H7 (cell line): Measurements from ENCODE around the gene DHX40. TPM values are rescaled to one million over a fixed set of nuclear protein-coding genes. Genes with fewer than 3 reads are reported as not detected.

Experiments used
- DNase-seq: peaks from one replicate; pipeline ENCODE4 v3.0.0; 2012
- H3K27me3 ChIP-seq: 2 replicates; pipeline ENCODE4 v1.6.0; 2011; ENCODE audit warnings: mild to moderate bottlenecking, low read length; ENCODE audit not compliant: control insufficient read depth, insufficient read depth
- H3K36me3 ChIP-seq: replicated peaks from 2 replicates; pipeline ENCODE4 v1.5.1; 2011; ENCODE audit warnings: low read length; ENCODE audit not compliant: control insufficient read depth, insufficient read depth
- H3K4me3 ChIP-seq: 2 replicates; pipeline ENCODE4 v1.5.1; 2011; ENCODE audit warnings: low read depth, mild to moderate bottlenecking, control low read depth, low read length, moderate library complexity; ENCODE audit not compliant: insufficient read depth
- total RNA-seq: library from RNA; depleted of rRNA; stranded (reverse); fragments of >200 nt; shearing (Covaris generic); gene quantifications from 2 replicates; pipeline ENCODE4 v1.2.3, GENCODE V29; 2014

The DHX40 gene
- total RNA-seq, 1 experiment from 2014 or later: 32.5 TPM

DNA sequence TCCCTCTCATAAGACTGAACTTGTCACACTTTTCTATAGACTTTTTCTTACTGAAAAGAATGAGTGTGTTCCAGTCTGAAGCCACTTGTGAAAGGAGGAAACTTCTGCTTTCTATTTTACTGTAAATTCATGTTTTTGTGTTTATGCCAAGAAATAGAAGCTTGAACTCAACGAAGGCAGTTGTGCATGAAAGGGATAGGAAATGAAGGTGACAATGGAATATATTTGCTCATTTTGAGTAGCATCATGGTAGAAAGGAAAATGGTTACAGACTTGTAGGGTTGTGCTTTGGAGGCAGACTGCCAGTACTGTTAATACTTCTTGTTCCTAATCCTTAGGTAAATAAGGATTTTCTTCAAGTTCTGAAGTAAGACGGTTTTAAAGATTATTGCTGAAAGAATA, 62.4 kb downstream of the DHX40 start:
- H3K4me3 ChIP-seq: no peak overlapping the region
- no peaks in the 10 kb centered on the region for H3K27me3 ChIP-seq
- H3K36me3 ChIP-seq: no peaks in the 10 kb centered on the region
- no peak for DNase-seq

DNA sequence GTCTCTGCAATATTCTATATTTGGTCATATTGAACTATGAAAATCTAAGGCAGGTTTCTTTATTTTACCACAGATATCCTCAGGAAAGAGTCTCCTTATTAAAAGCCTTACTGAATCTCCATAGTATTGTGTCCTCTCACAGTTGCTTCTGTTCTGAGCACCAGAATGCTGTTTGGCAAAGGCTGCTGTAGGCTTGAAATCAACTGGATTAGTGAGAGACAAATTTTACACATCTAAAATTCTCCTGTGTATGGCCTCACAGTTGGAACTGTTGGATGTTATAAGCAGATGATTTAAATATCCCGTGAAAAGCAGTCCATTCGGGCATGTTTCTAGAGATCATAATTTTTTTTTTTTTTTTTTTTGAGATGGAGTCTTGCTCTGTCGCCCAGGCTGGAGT, 63.8 kb downstream of the DHX40 start:
- DNase-seq: no peak
- Histone ChIP-seq H3K27me3 (no peaks in the 10 kb centered on the region), H3K36me3 (no peaks in the 10 kb centered on the region)

DNA sequence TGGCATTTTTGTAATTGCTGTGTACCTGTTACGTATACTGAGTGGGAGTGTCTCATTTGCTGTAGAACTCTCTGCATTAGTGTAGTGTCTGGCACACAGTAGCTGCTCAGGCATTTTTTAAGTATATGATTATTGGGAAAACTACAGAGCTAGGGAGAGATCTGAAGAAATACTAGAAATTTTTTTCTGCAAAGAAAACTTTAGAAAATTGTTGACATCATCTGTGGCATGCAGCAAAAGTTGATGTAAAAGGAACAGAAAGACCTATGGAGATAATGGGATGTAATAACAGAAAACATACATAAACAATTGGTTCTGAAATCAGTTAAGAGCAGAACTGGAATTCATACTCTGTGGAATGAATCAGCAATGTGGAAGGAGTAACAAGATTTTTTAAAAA, 65.9 kb downstream of the DHX40 start:
- Histone ChIP-seq H3K36me3 (no peaks in the 10 kb centered on the region; the same call in 1 of the 2 replicates), H3K27me3 (no peaks in the 10 kb centered on the region), H3K4me3 (no peak overlapping the region)
- DNase-seq: no peak

More for the DNA sequence above, 63.8 kb downstream of the DHX40 start:
- no peak overlapping the region for H3K4me3 ChIP-seq

DNA sequence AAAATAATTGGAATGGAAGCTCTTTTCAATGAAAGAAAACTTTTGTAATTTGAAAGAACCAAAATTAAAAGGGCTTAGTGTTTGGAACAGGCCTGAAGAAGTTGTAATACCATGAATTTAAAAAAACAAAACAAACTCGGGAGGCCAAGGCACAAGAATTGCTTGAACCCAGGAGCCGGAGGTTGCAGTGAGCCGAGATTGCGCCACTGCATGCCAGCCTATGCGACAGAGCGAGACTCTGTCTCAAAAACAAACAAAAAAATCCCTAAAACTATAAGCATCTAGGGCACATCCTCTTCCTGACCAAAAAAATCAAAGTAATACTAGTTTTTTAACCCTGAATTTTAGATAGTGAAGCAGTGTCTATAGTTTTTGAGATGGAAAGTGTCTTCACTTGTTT, 67.0 kb downstream of the DHX40 start:
- H3K27me3 ChIP-seq: no peaks in the 10 kb centered on the region
- H3K36me3 ChIP-seq: no peaks in the 10 kb centered on the region; the same call in 1 of the 2 replicates
- DNase-seq: no peak
- H3K4me3 ChIP-seq: no peak overlapping the region

DNA sequence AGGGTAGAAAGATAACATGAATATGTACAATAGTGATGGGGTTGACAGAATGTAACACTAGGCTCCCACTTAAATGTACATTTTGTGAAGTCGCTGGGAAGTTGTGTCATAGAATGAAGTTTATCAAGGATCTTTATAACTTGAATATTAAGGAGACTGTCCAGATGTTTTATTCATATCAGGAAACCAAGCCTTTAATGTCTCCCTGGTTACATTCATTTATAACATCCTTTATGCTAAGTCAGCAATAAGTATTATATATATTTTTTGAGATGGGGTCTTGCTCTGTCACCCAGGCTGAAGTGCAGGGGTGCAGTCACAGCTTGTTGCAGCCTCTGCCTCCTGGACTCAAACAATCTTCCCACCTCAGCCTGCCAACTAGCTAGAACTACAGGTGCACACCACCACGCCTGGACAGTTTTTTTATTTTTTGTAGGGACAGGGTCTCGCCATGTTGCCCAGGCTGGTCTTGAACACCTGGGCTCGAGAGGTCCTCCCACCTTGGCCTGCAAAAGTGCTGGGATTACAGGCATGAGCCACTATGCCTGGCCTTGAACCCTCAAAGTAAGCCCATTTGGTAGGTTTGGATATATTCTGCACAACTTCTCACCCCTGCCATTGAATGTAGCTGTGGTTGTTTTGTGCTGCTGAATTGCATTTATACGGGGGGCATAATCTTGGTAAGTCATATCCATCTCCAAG, 68.4 kb downstream of the DHX40 start:
- Histone ChIP-seq H3K27me3 (no peaks in the 10 kb centered on the region), H3K4me3 (no peak overlapping the region)
- no peak for DNase-seq

DNA sequence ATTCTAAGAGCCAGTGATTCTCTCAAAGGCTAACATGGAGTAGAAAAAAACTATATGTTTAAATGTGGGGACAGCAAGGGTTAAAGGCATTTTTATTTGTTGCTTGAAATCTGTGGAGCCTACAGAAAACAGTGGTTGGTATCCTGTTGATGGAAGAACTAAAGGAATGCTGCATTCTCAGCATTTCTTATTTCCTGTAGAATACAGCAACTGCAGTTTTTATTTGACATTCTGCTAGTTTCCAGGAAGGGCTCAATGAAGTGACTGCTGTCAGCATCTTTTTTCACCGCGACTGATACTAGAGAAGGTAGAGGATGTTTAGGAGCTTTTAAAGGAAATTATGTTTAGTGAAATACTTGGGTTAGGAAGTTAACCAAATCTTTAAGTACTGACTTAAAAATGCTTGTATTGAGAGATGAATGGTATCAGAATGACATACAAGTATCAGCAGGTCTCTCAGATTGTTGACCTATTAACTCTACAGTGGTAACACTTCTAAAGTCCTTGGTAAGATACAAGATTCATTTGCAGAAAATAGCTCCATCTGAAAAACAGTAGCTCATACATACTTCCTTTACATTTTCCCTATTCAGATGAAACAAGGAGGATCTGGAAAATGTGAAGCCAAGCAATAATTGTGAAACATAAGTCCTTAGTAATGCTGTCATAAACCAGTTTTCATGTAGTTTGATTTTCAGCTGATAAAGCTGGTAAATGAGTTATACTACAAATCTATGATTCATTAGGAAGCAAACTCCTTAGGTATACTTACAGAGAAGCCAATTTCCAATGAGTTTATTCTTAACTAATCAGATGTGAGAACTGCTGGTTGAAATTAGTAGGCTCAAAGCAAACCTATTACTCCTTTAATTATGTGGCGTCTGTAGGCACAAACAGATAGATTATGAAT, 69.5 kb downstream of the DHX40 start:
- Histone ChIP-seq H3K36me3 (no peaks in the 10 kb centered on the region; the same call in 1 of the 2 replicates), H3K27me3 (no peaks in the 10 kb centered on the region), H3K4me3 (no peak overlapping the region)
- peak; percentile 15 for DNase-seq

More for the DNA sequence above, 68.4 kb downstream of the DHX40 start:
- no peaks in the 10 kb centered on the region; the same call in 1 of the 2 replicates for H3K36me3 ChIP-seq

DNA sequence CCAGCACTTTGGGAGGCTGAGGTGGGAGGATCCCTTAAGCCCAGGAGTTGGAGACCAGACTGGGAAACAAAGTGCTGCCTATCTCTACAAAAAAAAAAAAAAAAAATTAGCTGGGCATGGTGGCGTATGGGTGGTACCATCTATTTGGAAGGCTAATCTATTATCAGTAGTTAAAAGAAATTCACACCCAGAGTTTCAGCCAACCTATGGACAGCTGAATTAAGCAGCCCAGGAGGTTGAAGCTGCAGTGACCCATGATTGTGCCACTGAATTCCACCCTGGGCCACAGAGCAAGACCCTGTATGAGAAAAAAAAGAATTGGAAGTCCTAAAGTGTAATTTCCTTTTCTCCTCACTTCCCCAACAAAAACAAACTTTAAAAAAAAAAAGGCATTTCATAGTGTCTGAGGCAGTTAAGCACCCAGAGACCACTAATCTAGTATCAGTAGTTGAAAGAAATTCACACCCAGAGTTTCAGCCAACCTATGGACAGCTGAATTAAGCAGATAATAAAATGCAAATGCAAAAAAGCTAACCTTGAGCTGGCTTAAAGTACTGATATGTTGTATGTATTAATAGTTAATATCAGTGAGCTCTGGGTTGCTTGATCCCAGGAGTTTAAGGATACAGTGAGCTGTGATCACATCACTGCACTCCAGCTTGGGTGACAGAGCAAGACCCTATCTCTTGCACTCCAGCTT, 72.4 kb downstream of the DHX40 start:
- H3K27me3 ChIP-seq: no peaks in the 10 kb centered on the region
- no peak overlapping the region for H3K4me3 ChIP-seq
- no peak for DNase-seq
- H3K36me3 ChIP-seq: no peaks in the 10 kb centered on the region; the same call in 1 of the 2 replicates

DNA sequence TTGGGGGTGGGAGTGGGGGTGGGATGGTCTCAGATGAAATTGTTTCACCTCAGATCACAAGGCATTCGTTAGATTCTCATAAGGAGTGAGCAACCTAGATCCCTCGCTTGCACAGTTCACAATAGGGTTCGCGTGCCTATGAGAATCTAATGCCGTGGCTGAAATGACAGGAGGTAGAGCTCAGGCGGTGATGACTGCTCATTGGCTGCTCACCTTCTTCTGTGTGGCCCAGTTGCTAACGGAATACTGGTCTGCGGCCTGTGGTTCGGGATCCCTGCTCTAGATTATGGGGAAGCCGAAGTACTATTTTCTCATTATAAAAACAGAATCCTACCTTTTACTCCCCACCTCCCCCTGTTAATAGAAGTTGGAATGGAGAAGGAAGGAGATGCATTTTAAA, 73.1 kb downstream of the DHX40 start:
- H3K27me3 ChIP-seq: no peaks in the 10 kb centered on the region
- DNase-seq: peak; percentile 13
- H3K36me3 ChIP-seq: no peaks in the 10 kb centered on the region; the same call in 1 of the 2 replicates
- no peak overlapping the region for H3K4me3 ChIP-seq

DNA sequence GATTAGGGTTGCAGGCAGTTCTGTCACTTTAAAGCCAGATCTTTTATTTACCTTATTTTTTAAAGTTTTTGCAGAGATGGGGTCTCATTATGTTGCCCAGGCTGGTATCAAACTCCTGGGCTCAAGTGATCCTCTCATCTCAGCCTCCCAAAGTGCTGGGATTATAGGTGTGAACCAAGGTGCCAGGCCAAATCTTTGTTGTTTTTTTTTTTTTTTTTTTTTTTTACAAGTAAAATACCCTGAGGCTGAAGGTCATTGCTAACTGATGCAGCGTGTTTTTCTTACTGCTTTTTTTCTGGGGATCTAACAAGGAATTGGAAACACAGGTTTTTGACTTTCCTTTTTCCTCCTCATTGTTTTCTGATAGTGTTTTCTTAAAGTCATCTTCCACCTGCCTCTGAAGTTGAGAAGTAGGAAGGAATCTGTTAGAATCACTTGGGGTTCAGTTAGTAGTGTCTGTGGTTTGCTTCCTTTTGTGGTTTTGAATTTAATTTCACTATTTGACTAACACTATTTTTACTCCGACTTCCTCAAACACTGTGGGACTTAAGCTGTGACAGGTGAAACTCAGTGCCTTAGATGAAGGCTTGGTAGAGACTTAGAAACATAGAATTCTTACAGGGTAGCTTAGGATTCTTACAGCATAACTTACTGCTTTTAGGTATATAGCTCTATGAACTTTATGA, 76.5 kb downstream of the DHX40 start:
- DNase-seq: no peak
- H3K4me3 ChIP-seq: no peak overlapping the region
- no peaks in the 10 kb centered on the region for H3K27me3 ChIP-seq
- H3K36me3 ChIP-seq: no peaks in the 10 kb centered on the region

DNA sequence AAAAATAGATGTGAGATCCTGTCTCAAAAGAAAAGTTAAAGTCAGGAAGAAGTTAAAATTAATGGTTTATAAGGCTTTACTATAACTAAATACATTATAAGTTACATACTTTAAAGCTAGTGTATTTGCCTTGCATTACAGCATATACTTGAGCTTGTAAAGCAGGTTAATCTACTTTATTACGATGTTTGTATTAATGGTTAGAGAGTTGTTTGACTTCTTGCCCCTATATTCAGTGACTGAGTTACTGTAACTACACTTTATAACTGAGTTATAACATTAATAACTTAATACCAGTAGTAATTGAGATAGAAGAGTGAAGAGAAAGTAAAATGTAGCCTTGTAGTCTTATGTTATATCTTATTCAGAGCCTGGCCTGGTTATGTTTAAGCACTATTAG, 77.2 kb downstream of the DHX40 start:
- no peaks in the 10 kb centered on the region for H3K27me3 ChIP-seq
- no peak for DNase-seq

DNA sequence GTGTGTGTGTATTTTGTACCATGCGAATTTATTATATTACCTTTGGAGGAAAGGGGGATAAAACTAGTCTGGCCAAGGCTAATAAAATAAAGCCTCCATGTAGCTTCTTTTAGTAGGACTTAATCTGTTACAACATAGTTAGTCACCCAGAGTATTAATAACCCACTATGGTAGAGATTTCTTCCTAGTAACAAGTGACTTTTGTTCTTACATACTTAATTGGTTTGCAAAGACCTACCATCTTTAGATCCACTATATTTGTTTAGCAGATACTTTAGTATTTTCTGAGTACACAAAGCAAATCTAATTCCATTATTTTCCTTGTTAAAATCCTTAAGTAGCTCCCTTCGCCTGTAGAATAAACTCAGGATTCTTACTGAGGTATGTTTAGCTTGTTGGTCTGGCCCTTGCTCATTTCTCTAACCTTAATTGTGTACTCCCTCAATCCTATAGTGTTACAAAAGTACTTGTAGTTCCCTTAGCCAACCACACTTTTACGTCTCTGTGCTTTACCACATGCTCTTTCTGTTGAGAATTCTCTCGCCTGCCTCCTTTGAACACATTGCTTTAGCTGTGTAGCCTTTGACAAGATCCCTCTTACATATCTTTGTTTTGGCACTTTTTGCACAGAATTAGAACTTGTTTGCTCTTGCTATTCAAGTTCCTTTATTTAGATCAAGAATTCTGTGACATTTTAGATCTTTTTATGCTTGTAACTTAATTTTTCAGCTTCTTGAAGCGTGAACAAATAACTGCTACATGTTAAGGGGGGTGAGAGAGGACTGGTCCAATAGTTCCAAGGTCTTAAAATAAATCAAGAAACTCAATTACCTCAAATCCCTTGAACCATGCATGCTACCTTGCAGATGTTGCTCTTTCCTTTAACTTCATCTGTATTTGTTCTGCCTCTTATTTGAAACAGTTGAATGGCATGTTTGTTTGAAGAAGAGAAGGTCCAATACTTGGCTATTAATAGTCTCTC, 78.0 kb downstream of the DHX40 start:
- peak; percentile 11 for DNase-seq
- H3K4me3 ChIP-seq: no peak overlapping the region
- no peaks in the 10 kb centered on the region for H3K36me3 ChIP-seq
- H3K27me3 ChIP-seq: no peaks in the 10 kb centered on the region

More for the DNA sequence above, 77.2 kb downstream of the DHX40 start:
- no peak overlapping the region for H3K4me3 ChIP-seq
- H3K36me3 ChIP-seq: no peaks in the 10 kb centered on the region

DNA sequence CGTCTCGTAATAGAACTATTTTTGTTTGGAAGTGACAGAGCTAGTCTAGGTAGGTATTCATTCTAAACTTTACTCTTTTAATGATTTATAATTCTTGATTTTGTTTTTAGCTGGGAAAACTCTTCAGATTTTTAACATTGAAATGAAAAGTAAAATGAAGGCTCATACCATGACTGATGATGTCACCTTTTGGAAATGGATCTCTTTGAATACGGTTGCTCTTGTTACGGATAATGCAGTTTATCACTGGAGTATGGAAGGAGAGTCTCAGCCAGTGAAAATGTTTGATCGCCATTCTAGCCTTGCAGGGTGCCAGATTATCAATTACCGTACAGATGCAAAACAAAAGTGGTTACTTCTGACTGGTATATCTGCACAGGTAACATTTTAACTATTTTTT, 81.9 kb downstream of the DHX40 start:
- Histone ChIP-seq H3K4me3 (no peak overlapping the region), H3K36me3 (peaks cover 12% of the 10 kb centered on the region), H3K27me3 (no peaks in the 10 kb centered on the region)
- no peak for DNase-seq

DNA sequence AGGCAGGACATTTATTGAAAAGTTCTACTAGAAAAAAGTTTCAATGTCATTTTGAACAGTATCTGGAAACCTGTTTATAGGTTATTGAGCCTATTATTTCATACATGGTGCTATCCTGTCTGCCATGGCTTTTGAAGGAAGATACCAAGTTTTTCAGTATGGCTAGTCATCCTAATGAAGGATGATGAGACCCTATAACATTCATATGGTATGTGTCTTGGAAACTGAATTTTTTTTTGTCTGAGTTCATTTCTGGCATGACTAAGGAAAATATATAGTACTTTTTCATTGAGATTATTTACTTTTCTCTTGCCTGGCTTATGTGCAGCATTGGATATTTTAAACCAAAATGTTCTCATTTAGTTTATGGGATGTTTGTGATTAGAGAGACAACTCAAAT, 84.5 kb downstream of the DHX40 start:
- H3K36me3 ChIP-seq: peaks cover 18% of the 10 kb centered on the region
- no peak for DNase-seq
- H3K27me3 ChIP-seq: no peaks in the 10 kb centered on the region
- H3K4me3 ChIP-seq: no peak overlapping the region
